Stimulated activated CD8-positive, alpha-beta memory T cell treated with anti-CD3 and anti-CD28 coated beads, Interleukin-4, amount 100 ng/mL, for 1 hour (primary cell): ENCODE data around the gene SPATC1L.
"Not testable (repeated sequence)": the region's sequence is repeated elsewhere in the genome, so short reads cannot be mapped to it uniquely, and the experiment has no call there.

Experiments used
- DNase-seq, 2 donors: peaks; one replicate each; pipeline ENCODE4 v3.0.0-alpha.2; 2020; ENCODE audit warnings: low read depth in 2 of 2, low spot score in 1 of 2

SPATC1L gene

DNA sequence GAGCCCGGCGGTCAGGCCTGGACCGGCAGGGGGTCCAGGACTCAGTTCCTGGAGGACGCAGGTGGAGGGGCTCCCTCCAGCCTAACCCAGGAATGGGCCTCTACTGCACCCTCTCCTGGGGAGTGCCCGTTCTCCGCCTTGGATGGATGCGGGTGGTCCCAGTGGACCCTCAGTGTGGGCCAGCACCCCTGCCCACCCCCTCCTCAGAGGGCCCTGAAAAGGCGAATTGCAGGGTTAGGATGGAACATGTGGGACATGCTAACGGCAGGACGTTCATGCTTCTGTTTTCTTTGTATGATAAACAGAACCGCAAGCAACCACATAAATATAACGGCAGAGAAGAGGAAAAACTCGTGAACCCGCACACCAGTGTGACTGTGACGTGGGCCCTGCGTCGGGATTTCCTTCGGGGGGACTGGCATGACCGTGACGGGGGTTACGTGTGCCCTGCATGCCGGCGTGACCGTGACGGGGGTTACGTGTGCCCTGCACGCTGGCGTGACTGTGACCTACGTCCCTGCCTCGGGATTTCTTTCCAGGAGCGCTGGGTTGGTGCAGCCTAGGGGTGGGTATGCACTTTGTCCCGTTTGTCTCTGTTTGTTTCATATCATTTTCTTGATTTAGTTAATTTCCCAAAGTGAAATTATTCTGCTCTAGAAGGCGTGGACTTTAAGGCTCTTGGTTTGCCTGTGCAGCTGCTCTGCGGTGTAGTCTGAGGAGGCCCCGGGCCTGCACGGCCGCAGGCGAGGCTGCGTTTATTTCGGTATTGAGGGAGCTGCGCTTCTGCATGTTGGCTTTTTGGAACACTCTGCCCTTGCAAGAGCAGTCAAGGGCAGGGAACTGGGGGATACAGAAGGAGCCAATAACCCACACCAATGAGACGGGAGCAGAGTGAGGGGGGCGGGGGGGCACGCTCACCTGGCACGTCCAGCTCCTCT is 32.0 kb downstream of the SPATC1L start:
- no peak for DNase-seq

DNA sequence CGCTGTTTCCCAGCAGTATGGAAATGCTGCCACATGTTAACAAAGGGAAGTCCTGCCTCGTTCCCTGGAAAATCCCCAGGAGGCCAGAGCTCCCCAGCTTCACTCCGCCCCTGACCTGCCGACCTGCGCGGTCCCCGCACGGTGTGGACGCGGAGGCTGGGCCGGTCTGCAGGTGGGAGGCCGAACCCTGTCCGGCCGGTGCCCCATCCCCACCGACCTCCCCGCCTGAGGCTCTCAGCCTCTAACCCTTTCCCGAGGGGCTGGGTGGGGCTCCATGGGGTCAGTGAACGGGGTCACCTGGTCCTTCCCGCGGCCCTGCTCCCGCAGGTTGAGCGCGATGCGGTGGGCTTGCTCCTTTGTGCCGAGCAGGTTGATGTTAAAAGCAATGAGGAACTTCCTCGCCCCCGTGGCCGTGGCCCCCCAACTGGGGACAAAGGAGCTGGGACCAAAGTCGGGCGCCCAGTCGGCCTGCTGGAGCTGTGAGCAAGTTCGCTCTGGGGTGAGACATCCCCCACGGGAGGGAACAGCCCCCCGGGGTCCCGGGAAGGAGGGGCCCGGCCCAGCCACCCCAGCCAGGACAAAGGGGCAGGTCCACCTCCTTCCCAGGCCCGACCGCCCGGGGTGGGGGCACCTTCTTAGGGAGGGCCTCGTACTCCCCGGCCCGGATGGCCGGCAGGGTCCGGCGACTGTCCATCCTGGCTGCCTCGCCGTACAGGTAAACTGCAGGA is 32.8 kb downstream of the SPATC1L start:
- no peak for DNase-seq

DNA sequence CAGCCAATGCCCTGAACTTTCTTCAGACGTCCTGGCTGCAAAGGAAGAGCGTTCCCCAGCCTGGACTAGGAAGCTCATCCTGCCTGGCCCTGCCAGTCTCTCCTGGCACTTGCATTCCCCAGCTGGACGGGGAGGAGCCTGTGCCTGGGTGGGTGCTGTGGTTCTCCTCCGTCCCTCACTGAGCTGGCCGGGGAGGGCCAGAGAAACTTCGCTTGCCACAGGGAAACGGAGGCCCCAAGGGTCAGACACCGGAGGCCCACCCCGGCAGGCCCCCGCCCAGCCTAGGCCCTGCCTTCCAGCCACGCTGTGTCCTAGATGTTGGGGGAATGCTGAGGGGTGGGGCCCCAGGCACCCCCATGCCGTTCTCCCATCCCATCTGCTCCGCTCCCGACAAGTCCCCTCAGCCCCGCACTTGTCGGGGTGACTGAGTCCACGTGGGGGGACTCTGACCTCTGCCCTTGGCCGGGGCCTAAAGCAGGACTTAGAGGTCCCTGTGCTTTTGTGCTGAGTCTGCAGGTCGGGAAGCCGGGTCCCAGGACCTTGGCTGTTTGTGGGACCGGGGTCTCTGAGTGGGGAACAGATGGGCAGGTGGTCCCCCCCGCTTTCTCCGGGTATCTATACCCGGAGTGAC is 33.7 kb downstream of the SPATC1L start:
- no peak for DNase-seq

DNA sequence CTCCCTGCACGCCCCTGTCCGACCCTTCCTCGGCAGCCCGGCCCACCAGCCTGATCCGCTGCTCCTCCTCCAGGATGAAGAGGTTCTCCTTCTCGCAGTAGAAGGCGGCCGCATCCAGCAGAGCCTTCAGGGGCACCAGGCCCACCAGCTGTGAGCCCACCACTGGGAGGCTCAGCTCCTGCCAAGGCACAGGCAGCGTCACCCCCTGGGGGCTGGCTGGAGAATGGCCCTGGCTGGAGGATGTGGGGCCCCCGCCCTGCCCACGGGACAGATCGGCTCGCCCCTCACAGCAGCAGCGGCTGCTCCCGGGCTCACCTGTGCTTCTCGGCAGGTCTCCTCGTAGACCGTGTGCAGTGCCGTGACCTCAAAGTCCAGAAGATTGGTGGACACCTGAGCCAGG is 34.2 kb downstream of the SPATC1L start:
- no peak for DNase-seq

DNA sequence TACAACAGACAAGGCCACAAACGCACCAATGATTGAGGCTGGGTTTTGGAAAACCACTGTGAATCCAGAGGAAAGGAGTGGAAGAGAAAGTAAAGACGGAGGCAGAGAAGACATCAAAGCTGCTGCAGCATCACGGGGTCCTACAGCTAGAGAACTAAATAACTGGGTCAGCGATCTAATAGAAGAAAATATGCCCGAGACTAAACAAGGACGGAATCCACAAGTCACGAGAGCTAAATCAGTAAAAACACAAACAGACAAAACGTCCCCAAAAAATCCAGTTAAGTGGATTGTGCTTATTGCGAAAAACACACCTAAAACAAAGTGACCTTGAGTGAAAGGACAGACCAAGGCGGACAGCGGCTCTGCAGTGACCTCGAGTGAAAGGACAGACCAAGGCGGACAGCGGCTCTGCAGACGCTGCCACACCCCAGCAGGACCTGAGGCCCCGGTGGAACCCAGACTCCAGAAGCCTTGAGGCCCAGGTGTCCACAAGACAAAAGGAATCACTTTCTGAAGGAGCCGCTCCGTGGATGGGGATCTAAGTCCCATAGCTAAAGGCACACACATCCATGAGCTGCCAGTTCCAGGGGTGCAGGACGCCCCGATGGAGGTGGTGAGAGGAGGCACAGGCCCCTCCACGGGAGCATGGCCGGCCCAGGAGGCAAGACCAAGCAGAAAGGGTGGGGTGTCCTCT is 34.9 kb downstream of the SPATC1L start:
- no peak for DNase-seq

DNA sequence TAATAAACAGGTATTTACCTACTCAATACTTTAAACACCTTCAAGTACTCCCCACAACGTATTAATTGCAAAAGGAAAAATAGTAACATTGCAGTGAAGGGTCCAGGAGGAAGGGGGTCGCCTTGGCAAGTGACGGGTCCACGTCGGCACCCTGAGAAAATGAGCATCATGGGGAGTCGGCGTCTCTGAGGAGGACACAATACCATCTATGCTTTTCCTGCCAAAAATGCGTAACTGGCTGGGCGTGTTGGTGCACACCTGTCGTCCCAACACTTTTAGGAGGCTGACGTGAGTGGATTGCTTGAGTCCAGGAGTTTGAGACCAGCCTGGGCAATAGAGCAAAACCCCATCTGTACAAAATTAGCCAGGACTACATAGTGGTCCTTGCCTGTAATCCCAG is 36.2 kb downstream of the SPATC1L start:
- no peak for DNase-seq

DNA sequence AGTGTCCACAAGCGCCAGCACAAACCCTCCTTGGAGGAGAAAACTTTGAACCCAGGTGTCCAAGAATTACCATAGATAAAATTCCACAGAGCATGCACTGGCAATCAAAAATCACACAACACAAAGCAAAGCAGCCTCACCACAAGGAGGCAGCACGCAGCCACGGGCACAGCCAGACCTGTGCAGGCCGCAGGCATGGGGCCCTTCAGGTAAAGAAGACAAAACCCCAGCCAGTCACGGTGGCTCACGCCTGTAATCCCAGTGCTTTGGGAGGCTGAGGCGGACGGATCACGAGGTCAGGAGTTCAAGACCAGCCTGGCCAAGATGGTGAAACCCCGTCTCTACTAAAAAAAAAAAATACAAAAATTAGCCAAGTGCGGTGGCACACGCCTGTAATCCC is 36.8 kb downstream of the SPATC1L start:
- peak; percentile 2 to 30 for DNase-seq

DNA sequence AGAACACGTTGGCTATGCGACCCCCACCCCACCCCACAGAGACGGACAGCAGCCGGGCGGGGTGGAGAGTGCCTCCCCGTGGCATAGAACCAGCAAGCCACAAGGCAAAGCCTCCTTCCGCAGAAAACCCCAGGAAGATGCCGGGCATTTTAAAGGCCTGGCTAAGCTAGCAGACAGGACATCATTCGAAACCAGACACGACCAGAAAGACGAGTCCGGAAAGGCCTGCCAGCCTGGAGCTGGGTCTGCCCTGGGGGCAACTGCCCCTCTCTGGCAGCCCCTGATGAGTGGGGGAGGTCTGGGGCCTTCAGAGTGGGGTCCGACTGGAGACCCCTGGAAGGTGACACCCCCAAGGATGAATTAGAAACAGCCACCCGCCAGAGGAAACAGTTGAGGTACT is 37.4 kb downstream of the SPATC1L start:
- DNase-seq: no peak

DNA sequence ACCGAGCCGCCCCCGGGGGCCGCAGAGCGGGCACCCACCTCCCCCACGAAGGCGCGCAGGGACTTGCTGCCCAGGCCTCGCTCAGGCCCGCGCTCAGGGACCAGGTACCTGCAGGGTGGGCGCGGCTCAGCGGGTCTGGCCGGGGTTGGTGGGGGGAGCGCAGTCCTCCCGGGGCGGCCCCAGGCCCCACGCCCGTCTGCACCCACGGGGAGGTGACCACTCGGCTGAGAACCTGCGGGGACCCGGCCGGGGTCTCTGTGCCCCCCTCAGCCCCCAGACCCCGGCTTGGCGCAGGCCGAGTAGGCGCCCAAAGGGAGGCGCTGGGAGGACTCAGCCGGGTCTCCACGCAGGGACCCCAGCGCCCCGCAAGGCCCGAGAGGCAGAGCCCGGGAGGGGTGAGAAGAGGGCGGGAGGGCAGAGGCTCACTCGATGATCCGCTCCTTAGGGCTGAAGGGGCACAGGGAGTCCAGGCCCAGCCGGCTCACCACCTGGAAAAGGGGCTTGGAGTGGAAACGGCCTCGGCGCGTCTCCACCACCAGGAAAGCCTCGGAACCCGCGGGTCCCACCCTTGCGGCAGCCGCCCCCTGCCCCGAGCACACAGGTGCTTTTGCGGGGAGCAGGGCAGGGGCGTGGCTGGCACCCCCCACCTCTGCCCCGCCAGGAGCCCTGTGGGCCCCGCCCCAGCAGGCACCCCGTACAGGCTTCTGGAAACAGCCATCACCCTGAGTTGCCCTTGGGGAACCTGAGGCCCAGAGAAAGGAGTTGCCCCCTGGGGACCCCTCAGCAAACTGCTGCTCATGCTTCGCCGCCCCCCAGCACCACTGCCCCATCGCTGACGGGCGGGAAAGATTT is 38.2 kb downstream of the SPATC1L start:
- DNase-seq: no peak

DNA sequence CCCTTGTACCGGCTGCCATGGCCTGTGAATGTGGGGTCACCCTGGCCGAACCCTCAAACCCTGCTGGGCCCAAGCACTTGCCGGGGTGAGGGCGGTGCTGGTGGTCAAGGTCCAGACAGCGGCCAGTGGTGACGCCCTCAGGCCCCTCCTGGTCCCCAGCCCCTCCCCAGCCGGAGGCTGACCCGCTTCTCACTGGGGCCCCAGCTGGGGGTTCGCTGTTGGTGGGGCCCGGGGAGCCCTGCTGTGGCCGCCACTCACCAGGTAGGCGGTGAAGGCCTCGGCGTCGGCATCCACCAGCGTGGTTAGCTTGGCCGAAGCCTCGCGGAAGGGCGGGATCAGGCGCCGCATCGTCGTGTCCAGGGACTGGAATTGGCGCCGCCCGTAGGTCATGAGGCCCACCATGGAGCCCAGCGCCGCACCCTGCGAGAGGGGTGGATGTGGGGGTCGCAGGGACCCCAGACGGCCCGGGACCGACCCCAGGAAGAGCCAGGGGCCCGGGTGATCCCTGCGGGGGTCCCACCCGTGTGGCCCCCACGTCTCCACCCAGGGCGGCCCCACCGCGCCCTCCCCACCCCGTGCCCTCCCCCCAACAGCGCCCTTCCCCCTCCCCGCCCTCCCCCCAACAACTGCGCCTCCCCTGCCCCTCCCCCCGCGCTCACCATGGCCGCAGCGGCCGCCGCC is 39.0 kb downstream of the SPATC1L start:
- DNase-seq: no peak

DNA sequence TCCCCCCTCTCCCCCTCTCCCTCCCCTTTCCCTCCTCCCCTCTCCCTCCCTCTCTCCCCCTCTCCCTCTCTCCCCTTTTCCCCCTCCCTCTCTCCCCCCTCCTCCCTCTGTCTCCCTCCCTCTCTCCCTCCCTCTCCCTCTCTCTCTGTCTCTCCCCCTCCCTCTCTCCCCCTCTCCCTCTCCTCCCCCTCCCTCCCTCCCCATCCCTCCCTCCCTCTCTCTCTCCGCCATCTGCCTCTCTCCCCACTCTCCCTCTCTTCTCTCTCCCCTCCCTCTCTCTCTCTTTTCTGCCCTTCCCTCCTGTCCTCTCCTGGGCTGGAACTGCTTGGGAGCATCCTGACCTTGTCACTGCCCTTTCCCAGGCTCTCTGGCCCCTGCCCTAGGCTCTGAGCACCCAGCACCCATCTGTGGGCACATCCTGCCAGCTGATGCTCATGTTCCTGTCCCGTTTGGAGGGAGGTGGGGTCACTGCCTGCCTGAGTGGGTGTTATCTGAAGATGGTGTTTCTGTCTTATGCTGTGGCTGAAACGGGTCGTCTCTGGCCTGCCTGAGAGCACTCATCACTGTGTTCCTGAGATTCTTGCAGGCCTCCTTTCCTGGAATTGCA is 39.7 kb downstream of the SPATC1L start:
- no peak for DNase-seq

DNA sequence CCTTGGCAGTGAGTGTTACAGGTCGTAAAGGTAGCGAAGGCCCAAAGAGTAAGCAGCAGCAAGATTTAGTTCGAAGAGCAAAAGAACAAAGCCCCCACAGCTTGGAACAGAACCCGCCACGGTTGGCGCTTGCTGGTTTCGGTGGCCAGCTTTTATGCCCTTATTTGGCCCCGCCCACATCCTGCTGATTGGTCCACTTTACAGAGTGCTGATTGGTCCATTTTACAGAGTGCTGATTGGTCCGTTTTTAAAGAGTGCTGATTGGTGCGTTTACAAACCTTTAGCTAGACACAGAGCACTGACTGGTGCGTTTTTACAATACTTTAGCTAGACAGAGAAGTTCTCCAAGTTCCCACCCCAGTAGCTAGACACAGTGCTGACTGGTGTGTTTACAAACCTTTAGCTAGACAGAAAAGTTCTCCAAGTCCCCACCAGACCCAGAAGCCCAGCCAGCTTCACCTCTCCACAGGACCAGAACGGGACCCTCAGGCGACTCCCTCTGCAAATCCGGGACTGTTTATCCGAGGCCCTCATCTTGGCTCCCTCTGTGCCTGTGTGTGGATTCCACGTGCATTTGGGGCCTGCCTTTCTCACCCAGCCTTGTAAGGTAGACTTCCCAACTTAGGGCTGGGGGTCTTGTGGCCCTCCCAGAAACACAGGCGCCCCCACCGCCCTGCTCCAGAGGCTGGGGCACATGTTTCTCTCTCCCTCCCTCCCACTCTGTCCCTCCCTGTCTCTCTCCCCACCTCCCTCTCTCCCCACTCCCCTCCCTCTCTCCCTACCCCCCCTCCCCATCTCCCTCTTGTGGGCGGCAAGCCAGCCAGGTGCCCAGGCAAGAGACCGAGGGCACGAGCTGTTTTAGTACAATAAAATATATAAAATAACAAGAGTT is 41.4 kb downstream of the SPATC1L start:
- DNase-seq: no peak

DNA sequence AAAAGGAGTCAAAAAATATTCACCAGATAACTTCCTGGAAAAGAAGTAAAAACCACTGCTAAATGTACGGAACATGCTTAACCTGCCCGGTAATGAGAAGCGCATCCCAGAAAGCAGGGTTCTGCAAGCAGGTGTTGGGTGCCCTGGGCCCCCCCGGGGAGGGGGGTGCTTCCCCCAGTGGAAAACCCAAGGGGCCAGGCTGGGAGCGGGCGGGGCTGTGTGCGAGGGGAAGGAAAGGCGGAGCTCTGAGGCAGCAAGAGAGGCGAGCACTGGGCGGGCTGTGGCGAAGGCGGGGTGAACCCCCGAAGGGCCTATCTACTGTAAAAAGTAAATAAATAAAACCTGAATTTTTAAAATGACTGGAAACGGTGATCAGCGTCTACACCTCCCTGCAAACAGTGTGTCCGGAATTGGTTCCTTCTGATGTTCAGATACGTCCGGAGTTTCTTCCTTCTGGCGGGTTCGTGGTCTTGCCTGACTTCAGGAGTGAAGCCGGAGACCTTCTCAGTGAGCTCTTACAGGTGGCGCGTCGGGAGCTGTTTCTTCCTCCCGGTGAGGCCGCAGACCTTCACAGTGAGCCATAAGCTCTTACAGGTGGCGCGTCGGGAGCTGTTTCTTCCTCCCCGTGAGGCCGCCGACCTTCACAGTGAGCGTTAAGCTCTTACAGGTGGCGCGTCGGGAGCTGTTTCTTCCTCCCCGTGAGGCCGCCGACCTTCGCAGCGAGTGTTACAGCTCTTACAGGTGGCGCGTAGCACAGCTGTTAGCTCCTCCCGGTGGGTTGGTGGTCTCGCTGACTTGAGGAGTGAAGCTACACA is 42.3 kb downstream of the SPATC1L start:
- DNase-seq: no peak

DNA sequence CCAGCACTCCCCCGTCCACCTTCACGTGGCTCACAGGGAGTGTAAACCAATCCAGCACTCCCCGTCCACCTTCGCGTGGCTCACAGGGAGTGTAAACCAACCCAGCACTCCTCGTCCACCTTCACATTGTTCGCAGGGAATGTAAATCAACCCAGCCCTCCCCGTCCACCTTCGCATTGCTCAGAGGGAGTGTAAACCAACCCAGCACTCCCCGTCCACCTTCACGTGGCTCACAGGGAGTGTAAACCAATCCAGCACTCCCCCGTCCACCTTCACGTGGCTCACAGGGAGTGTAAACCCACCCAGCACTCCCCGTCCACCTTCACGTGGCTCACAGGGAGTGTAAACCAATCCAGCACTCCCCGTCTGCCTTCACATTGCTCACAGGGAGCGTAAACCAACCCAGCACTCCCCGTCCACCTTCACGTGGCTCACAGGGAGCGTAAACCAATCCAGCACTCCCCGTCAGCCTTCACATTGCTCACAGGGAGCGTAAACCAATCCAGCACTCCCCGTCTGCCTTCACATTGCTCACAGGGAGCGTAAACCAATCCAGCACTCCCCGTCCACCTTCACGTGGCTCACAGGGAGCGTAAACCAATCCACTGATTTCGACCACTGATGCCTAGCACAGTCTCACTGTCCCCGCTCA is 43.8 kb downstream of the SPATC1L start:
- not testable (repeated sequence) for DNase-seq

DNA sequence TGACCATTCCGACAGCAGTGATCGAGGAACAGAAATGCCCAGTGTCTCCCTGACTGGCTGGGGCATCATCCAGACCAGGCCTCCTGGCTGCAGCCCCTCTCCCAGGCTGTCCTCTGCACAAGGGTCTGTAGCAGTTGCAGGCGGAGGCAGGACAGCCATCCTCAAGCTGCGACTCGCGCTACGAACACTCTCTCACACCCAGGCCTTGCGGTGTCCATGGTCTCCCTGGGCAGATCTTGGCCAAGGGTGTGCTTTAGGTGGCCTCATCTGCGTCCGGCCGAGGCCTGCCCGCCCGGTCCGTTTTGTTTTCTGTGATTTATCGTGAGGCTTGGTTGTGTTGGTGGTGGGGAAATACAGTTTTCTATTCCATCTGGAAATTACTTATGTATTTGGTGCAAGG is 44.6 kb downstream of the SPATC1L start:
- no peak for DNase-seq

DNA sequence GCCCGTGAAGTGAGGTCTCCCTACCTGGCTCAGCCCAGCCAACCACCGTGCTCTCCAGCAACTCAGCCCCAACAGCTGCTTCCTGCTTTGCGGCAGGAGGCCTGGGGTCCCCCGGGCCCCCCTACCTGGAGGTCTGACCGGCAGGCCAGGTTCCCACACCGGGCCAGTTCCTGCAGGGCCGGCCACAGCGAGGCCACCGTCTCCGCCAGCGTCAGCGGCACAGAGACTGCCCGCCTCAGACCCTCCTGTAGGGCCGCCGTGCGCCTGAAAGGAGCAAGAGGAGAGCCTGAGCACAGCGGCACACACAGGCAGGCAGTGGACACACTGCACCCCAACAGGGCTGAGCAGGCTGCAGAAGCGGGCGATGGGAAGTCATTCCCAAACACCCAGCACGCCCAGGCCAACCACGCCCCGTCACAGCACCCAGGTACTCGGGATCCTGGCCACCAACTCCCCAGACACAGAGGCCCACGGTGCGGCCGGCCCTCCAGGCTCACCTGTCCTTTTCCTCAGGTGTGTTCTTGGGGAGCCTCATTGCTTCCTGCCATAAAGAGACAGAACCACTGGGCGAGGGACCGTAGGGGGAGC is 45.8 kb downstream of the SPATC1L start:
- DNase-seq: no peak

DNA sequence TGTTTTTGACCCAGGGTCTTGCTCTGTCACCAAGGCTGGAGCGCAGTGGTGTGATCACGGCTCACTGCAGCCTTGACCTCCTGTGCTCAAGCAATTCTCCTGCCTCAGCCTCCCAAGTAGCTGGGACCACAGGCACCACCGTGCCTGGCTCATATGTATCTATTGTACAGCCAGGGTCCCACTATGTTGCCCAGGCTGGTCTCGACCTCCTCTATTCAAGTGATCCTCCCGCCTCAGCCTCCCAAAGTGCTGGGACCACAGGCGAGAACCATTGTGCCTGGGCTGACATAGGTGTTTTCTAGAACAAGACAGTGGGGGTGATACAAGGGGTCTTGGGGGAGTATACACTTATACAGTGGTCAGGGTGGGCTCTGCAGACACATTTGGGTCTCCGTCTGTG is 46.4 kb downstream of the SPATC1L start:
- DNase-seq: no peak
